ENCODE data around the gene SPSB4.

DNA sequence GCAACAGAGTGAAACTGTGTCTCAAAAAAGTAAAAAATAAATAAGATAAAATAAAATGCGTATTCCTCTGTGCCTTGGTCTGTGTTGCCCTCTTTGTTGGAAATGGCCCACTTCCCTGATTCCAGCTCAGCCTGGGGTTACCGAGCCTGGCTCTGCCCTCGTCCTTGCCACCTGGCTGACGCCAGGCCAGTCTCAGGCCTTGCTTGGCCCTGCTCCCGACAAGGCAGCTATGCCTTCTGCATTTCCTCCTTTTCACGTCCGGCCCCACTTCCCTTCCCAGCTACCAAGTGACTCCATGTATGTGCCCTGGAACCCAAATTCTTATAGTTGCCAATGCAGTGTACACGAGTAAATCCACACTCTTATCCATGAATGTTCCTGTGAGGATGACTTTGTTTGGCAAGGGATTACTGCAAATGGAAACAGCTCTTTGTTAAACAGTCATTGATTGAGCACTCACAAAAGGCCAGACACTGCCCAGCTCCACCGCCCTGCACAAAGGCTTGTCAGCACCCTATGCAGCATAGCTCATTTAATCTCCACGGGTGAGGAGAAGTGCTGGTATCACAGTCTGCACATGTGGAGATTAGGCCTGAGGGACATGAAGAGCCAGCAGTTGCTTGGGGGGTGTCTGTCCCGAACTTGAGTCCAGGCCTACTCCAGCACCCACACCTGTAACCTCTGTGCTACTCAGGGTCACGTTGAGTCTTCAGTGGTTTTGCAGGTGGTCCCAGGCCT, 25.1 kb downstream of the SPSB4 start:
- TF ChIP-seq, protein P1, sequence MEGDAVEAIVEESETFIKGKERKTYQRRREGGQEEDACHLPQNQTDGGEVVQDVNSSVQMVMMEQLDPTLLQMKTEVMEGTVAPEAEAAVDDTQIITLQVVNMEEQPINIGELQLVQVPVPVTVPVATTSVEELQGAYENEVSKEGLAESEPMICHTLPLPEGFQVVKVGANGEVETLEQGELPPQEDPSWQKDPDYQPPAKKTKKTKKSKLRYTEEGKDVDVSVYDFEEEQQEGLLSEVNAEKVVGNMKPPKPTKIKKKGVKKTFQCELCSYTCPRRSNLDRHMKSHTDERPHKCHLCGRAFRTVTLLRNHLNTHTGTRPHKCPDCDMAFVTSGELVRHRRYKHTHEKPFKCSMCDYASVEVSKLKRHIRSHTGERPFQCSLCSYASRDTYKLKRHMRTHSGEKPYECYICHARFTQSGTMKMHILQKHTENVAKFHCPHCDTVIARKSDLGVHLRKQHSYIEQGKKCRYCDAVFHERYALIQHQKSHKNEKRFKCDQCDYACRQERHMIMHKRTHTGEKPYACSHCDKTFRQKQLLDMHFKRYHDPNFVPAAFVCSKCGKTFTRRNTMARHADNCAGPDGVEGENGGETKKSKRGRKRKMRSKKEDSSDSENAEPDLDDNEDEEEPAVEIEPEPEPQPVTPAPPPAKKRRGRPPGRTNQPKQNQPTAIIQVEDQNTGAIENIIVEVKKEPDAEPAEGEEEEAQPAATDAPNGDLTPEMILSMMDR (conservative IDR thresholded peaks at IDR 0.05 in 1 of 2, IDR thresholded peaks at IDR 0.05 in 1 of 2; ENCODE audit: low read depth in 1 of 2, low read length in 2 of 2), result no peak
- no peak for TF ChIP-seq EZH2 (IDR thresholded peaks at IDR 0.05; ENCODE audit: low read length, missing control alignments)
